HepG2 (cell line): Measurements from ENCODE around the gene TOB2. TPM values are rescaled to one million over a fixed set of nuclear protein-coding genes. Genes with fewer than 3 reads are reported as not detected.
A peak's percentile ranks its signal among the peaks of the same experiment; 100 is the strongest.

Experiments
- ADNP ChIP-seq: sonication (generic); formaldehyde crosslinking; IDR thresholded peaks from 2 replicates; pipeline ENCODE4 v1.4.0; 2020; ENCODE audit warnings: missing genetic modification reagents
- ATF4 ChIP-seq, 2 experiments: fragments of 450-650 bp in 1 of 2; sonication (generic) in 1 of 2; formaldehyde crosslinking; IDR thresholded peaks; 2 replicates each; pipeline versions ENCODE4 v1.5.0 to v1.8.0; 2020 to 2022; ENCODE audit warnings: mild to moderate bottlenecking in 1 of 2, missing genetic modification reagents in 1 of 2
- HCFC1 ChIP-seq: fragments of 150-350 bp; IDR thresholded peaks from 2 replicates; pipeline ENCODE4 v1.6.1; 2014; ENCODE audit warnings: low read depth, low read length
- HMG20A ChIP-seq: IDR thresholded peaks from 2 replicates; pipeline ENCODE4 v1.6.1; 2016; ENCODE audit warnings: borderline replicate concordance
- KLF15 ChIP-seq: sonication (generic); formaldehyde crosslinking; IDR thresholded peaks from 2 replicates; pipeline ENCODE4 v1.8.1; 2023; ENCODE audit warnings: borderline replicate concordance, mild to moderate bottlenecking, inconsistent platforms, missing genetic modification reagents, mixed read lengths
- MYNN ChIP-seq: sonication (generic); formaldehyde crosslinking; IDR thresholded peaks from 2 replicates; pipeline ENCODE4 v1.4.0; 2020; ENCODE audit warnings: mild to moderate bottlenecking, low read depth, missing genetic modification reagents
- SSRP1 ChIP-seq: IDR thresholded peaks from 2 replicates; pipeline ENCODE4 v1.6.1; 2016; ENCODE audit warnings: control low read depth
- SUZ12 ChIP-seq: fragments of 150-350 bp; IDR thresholded peaks from 2 replicates; pipeline ENCODE4 v1.6.1; 2014; ENCODE audit warnings: low read depth, low read length
- TARDBP ChIP-seq: sonication (generic); formaldehyde crosslinking; IDR thresholded peaks from 2 replicates; pipeline ENCODE4 v1.8.0; 2022; ENCODE audit warnings: mild to moderate bottlenecking, missing genetic modification reagents
- THYN1 ChIP-seq: sonication (generic); formaldehyde crosslinking; IDR thresholded peaks from 2 replicates; pipeline ENCODE4 v1.8.1; 2023; ENCODE audit warnings: low read depth, mild to moderate bottlenecking, moderate library complexity, missing genetic modification reagents, borderline replicate concordance
- ZBTB20 ChIP-seq: sonication (generic); formaldehyde crosslinking; IDR thresholded peaks from 2 replicates; pipeline ENCODE4 v1.8.1; 2023; ENCODE audit warnings: missing genetic modification reagents, low read depth, mild to moderate bottlenecking, borderline replicate concordance
- ZBTB33 ChIP-seq: sonication (generic); formaldehyde crosslinking; IDR thresholded peaks from 2 replicates; pipeline ENCODE4 v1.4.0; 2020; ENCODE audit warnings: missing genetic modification reagents
- ZFP41 ChIP-seq: sonication (generic); formaldehyde crosslinking; IDR thresholded peaks from 2 replicates; pipeline ENCODE4 v1.4.0; 2020; ENCODE audit warnings: mild to moderate bottlenecking, missing genetic modification reagents, borderline replicate concordance
- ZNF232 ChIP-seq: sonication (generic); formaldehyde crosslinking; IDR thresholded peaks from 2 replicates; pipeline ENCODE4 v1.4.0; 2020; ENCODE audit warnings: missing genetic modification reagents, borderline replicate concordance
- ZNF34 ChIP-seq: sonication (generic); formaldehyde crosslinking; IDR thresholded peaks from 2 replicates; pipeline ENCODE4 v1.4.0; 2020; ENCODE audit warnings: mild to moderate bottlenecking, missing genetic modification reagents, borderline replicate concordance
- ZNF367 ChIP-seq: sonication (generic); formaldehyde crosslinking; IDR thresholded peaks from 2 replicates; pipeline ENCODE4 v1.4.0; 2020; ENCODE audit warnings: missing genetic modification reagents, borderline replicate concordance
- ZNF563 ChIP-seq: sonication (generic); formaldehyde crosslinking; IDR thresholded peaks from 2 replicates; pipeline ENCODE4 v1.8.0; 2022; ENCODE audit warnings: mild to moderate bottlenecking, moderate library complexity, missing genetic modification reagents
- ZNF589 ChIP-seq: sonication (generic); formaldehyde crosslinking; conservative IDR thresholded peaks from 2 replicates; pipeline ENCODE4 v1.8.0; 2022; ENCODE audit warnings: mild to moderate bottlenecking, moderate library complexity, missing genetic modification reagents
- ZNF652 ChIP-seq: IDR thresholded peaks from 2 replicates; pipeline ENCODE4 v1.6.1; 2016; ENCODE audit warnings: low read depth, borderline replicate concordance
- ZNF749 ChIP-seq: sonication (generic); formaldehyde crosslinking; IDR thresholded peaks from 2 replicates; pipeline ENCODE4 v1.8.0; 2022; ENCODE audit warnings: mild to moderate bottlenecking, missing genetic modification reagents, moderate library complexity, borderline replicate concordance
- ZNF773 ChIP-seq: sonication (generic); formaldehyde crosslinking; IDR thresholded peaks from 2 replicates; pipeline ENCODE4 v1.4.0; 2020; ENCODE audit warnings: missing genetic modification reagents, borderline replicate concordance
- polyA plus RNA-seq, 8 experiments: library from polyadenylated mRNA; depleted of rRNA in 3 of 8; stranded (reverse) in 7 of 8; unstranded in 1 of 8; fragments of >200 nt; fragmentation: Illumina TruSeq in 4 of 8; extraction: Trizol in 4 of 8; gene quantifications; 2 replicates each; pipeline versions ENCODE4 v1.2.1 to v1.2.3, GENCODE V29; 2011 to 2016; ENCODE audit warnings: low read depth in 4 of 8, missing spikeins in 1 of 8, mixed read lengths in 1 of 8; ENCODE audit not compliant: insufficient read depth in 1 of 8
- total RNA-seq, 5 experiments: library from RNA; depleted of rRNA; stranded (reverse); fragments of >200 nt; fragmentation: Illumina TruSeq; extraction: Trizol; gene quantifications; 2 replicates each; pipeline ENCODE4 v1.2.3, GENCODE V29; 2016; ENCODE audit warnings: low read depth in 1 of 5
- TF ChIP-seq, protein P1 (sequence below): sonication (generic); formaldehyde crosslinking; IDR thresholded peaks from 2 replicates; pipeline ENCODE4 v1.5.0; 2020; ENCODE audit warnings: missing genetic modification reagents
- TF ChIP-seq, protein P2 (sequence below): sonication (generic); formaldehyde crosslinking; IDR thresholded peaks from 2 replicates; pipeline ENCODE4 v1.5.0; 2020; ENCODE audit warnings: missing genetic modification reagents
- TF ChIP-seq, protein P3 (sequence below): sonication (generic); formaldehyde crosslinking; IDR thresholded peaks from 2 replicates; pipeline ENCODE4 v1.5.1; 2020; ENCODE audit warnings: mild to moderate bottlenecking, missing genetic modification reagents, moderate library complexity

TOB2 gene
- total and polyA plus RNA-seq, 2 of the 13 experiments (the other 11 are each of a cell fraction or from before 2014, with no cell fraction given): 12.2 to 13.7 TPM

- TF ChIP-seq ZNF589 (CRISPR knock-in tag): no peak
- TF ChIP-seq ZNF34 (CRISPR knock-in tag): 0 out of 2 replicates have a peak, but pooled peaks have one; percentile 44
- TF ChIP-seq ATF4 (CRISPR knock-in tag; IDR thresholded peaks at IDR 0.05): no peak
- TF ChIP-seq ZNF652 (CRISPR knock-in tag): no peak
- TF ChIP-seq ZBTB20: peak; percentile 15; the same call in 1 of the 2 replicates
- TF ChIP-seq ZFP41 (CRISPR knock-in tag): peak; percentile 83; the same call in 1 of the 2 replicates
- TF ChIP-seq ZBTB33 (CRISPR knock-in tag): no peak
- TF ChIP-seq ZNF367: no peak
- TF ChIP-seq ZNF232: no peak
- TF ChIP-seq MYNN (CRISPR knock-in tag): no peak
- no peak for TF ChIP-seq ZNF749 (CRISPR knock-in tag)
- no peak for TF ChIP-seq ZNF773 (CRISPR knock-in tag)
- TF ChIP-seq ADNP (CRISPR knock-in tag): no peak
- TF ChIP-seq, protein P1, sequence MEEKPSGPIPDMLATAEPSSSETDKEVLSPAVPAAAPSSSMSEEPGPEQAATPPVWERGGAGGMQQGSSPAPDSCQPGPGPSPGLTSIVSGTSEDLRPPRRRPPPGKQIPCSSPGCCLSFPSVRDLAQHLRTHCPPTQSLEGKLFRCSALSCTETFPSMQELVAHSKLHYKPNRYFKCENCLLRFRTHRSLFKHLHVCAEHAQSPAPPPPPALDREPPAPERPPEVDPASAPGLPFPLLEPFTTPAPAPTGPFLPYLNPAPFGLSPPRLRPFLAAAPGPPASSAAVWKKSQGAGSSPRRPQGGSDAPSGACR: 0 out of 2 replicates have a peak, but pooled peaks have one; percentile 37
- TF ChIP-seq KLF15 (CRISPR knock-in tag): peak; percentile 92; the same call in 1 of the 2 replicates
- TF ChIP-seq THYN1 (CRISPR knock-in tag): no peak
- TF ChIP-seq SSRP1 (CRISPR knock-in tag): no peak
- no peak for TF ChIP-seq HCFC1
- TF ChIP-seq, protein P2, sequence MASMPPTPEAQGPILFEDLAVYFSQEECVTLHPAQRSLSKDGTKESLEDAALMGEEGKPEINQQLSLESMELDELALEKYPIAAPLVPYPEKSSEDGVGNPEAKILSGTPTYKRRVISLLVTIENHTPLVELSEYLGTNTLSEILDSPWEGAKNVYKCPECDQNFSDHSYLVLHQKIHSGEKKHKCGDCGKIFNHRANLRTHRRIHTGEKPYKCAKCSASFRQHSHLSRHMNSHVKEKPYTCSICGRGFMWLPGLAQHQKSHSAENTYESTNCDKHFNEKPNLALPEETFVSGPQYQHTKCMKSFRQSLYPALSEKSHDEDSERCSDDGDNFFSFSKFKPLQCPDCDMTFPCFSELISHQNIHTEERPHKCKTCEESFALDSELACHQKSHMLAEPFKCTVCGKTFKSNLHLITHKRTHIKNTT: no peak
- TF ChIP-seq, protein P3, sequence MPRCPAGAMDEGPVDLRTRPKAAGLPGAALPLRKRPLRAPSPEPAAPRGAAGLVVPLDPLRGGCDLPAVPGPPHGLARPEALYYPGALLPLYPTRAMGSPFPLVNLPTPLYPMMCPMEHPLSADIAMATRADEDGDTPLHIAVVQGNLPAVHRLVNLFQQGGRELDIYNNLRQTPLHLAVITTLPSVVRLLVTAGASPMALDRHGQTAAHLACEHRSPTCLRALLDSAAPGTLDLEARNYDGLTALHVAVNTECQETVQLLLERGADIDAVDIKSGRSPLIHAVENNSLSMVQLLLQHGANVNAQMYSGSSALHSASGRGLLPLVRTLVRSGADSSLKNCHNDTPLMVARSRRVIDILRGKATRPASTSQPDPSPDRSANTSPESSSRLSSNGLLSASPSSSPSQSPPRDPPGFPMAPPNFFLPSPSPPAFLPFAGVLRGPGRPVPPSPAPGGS (CRISPR knock-in tag): peak; percentile 48; the same call in 1 of the 2 replicates
- peak; percentile 59 for TF ChIP-seq HMG20A (CRISPR knock-in tag)
- no peak for TF ChIP-seq ZNF563 (CRISPR knock-in tag)
- 0 out of 2 replicates have a peak, but pooled peaks have one; percentile 35 for TF ChIP-seq TARDBP (CRISPR knock-in tag)
- no peak for TF ChIP-seq SUZ12
Observed at GRCh38 chr22:41397143-41397811, 49.3 kb downstream of the TOB2 start (continued).
